Fibroblast of pulmonary artery (primary cell): ENCODE data around the gene TMPRSS3.

Source experiments
- DNase-seq: peaks from one replicate; pipeline ENCODE4 v3.0.0-alpha.2; 2010; ENCODE audit warnings: low read depth
- H3K4me3 ChIP-seq: replicated peaks from 2 replicates; pipeline ENCODE4 v1.5.1; 2011; ENCODE audit warnings: low read depth, mild to moderate bottlenecking, control low read depth, low read length, moderate library complexity
- TF ChIP-seq, protein P1 (sequence below): IDR thresholded peaks from 2 replicates; pipeline ENCODE4 v1.5.1; 2011; ENCODE audit warnings: mild to moderate bottlenecking, control low read depth, low read length, inconsistent platforms; ENCODE audit errors: missing control alignments

TMPRSS3 gene

DNA sequence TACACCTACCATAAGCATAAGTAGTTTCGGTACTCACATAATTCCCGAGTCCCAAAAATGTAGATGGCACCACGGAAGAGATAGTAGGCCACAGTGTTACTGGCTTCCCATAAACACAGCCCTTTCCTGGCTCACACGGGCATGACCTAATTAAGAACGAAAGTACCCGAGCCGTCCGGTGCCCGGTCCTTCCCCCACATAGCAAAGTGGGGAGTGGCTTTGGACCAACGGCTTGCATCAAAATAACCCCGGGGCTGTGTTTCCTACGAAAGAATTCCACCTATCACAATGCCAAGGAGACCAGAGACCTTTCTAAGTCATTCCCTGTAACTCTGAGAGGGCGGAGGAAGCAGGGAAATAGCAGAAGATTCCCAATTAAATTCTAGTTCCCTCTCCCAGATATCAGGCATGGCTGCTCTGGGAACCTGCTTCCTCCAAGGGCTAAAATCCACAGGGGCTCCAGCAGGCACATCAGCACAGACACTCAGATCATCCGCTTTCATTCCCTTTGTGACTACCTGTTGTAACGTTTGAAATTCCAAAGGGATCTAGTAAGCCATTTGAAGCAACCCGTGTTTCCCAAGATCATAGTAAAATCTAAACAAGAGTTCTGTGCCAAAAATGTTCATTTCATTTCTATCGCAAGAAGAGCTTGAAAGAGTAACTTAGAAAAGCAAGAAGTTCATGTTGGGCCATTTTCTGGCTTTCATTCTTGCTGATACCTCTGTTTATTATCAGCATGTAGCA is at the start of gene TMPRSS3:
Gene TMPRSS3 (minus strand): TSS at position 148 of the 747 bp plus-strand sequence. CDS start 635 bp downstream, outside the sequence.
- TF ChIP-seq, protein P1, sequence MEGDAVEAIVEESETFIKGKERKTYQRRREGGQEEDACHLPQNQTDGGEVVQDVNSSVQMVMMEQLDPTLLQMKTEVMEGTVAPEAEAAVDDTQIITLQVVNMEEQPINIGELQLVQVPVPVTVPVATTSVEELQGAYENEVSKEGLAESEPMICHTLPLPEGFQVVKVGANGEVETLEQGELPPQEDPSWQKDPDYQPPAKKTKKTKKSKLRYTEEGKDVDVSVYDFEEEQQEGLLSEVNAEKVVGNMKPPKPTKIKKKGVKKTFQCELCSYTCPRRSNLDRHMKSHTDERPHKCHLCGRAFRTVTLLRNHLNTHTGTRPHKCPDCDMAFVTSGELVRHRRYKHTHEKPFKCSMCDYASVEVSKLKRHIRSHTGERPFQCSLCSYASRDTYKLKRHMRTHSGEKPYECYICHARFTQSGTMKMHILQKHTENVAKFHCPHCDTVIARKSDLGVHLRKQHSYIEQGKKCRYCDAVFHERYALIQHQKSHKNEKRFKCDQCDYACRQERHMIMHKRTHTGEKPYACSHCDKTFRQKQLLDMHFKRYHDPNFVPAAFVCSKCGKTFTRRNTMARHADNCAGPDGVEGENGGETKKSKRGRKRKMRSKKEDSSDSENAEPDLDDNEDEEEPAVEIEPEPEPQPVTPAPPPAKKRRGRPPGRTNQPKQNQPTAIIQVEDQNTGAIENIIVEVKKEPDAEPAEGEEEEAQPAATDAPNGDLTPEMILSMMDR, result no peak
- no peak for DNase-seq

DNA sequence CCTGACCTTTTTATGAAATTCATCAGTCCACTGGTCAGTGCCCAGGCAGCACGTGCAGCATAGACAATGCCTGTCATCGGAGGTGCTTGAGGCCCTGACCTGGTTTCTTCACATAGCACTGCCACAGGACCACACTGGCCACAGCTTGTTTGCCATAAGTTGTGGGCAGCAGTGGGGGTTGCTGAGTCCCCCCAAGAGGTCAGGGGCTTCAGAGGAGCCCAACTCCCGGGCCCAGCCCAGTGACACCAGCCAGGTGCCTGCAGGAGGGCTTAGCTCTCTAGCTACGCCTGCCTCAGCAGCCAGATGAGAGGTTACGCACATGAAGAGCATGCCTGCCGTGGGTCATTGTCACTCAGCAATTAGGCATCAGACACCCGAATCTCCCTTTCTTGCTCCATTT is 49.5 kb upstream of the TMPRSS3 start:
- TF ChIP-seq, protein P1, result no peak
- no peak overlapping the region for H3K4me3 ChIP-seq
- DNase-seq, result no peak

More for the DNA sequence above, at the start of gene TMPRSS3:
- no peak within 1 kb of the TSS for H3K4me3 ChIP-seq

DNA sequence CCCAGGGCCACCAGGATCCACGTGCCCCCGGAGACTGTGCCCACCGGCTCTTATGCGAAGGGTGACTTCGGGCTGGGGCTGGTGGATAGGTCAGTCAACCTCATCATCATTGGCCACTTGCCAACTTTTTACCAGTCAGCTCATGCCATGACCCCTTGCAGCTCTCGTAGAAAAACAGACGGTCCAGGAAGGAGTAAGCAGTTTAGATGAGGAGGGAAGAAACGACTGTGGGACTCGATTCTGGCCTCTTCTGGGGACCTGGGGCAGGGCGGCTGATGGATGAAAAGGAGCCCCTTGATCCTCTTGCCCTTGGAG is 48.9 kb upstream of the TMPRSS3 start:
- TF ChIP-seq, protein P1, result no peak
- no peak for DNase-seq

DNA sequence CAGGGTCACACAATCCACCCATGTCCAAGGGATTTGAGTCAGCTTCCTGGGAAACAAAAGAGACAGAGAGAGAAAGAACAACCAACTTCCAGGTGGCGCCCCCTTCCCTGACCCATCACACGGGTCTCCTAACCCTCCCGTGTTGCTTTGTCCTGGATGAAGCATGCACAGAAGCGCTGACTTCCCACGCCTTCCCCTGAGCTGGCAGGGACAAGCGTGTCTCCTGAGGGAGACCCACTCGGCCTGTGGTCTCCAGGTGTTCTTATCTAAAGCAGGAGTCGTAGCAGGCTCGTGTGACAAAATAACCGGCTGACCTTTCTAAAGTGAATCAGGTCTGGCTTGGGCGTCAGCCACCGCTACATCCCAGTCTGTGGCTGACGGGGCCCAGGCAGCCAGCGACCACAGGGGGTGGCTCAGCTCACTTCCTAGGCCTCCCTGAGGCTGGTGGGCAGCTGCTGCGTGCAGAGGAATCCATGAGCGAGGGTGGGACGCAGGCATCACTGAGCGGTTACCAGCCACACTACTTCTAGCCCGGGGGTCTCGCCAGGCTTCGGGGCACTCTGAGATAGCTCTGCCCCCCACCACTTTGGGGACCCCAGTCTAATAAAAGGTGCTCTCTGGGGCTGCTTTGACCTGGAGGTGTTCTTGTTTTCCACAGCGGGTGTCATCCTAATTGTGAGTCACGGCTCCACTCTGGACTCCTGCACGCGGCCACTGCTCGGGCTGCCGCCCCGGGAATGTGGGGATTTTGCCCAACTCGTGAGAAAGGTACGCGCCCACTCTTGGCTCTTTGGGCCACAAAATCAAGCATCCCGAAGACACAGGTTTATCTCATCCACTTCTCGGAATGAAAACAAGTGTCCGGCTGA is 48.3 kb upstream of the TMPRSS3 start:
- no peak for DNase-seq
- TF ChIP-seq, protein P1, result no peak
- H3K4me3 ChIP-seq, result no peak overlapping the region

More for the DNA sequence above, 48.9 kb upstream of the TMPRSS3 start:
- H3K4me3 ChIP-seq, result no peak overlapping the region

DNA sequence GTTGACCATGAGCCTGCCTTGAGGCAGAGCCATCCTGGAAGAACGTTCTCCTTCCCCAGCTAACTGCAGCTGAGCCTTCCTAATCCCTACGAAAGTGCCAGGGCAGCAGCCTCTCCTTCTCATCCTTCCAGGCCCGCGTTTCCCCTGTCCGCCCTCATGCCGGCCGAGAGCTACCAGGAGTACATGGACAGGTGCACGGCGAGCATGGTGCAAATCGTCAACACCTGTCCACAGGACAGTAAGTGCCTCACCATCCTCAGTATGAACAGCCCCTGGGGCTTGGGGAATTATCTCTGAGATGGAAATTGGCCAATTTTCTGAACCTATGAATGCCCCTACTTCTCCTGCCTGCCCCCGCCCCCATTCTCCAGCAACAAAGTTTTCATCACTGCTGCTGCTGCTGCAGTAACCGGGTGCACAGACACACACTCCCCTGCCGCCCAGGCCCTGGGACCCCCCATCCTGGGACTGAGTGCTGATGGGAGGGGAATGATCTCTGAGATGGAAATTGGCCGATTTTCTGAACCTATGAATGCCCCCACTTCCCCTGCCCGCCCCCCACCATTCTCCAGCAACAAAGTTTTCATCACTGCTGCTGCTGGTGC is 47.4 kb upstream of the TMPRSS3 start:
- TF ChIP-seq, protein P1, result no peak

DNA sequence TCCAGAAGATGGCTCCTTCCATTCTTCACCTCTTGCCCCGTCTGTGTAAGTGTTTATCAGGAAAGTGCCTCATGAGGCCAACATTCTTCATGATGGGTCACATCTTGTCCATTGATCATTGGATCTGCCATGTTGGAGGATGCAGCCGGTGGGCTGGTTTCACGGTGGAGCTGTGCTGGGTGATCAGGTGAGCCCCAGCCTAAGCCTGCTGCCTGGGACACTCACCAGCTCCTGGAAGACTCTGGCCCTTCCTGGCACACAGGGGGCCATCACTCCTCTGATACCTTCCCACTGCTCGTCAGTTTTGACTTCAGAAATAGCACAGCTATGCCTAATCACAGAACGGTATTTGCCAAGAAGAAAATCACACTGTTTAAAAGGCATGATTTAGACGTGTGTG is 46.1 kb upstream of the TMPRSS3 start:
- DNase-seq, result no peak
- no peak overlapping the region for H3K4me3 ChIP-seq
- TF ChIP-seq, protein P1, result no peak

More for the DNA sequence above, 47.4 kb upstream of the TMPRSS3 start:
- no peak overlapping the region for H3K4me3 ChIP-seq
- DNase-seq, result no peak
